ENCODE measurements around the gene NSD2.
"Not testable (repeated sequence)": the region's sequence is repeated elsewhere in the genome, so short reads cannot be mapped to it uniquely, and the experiment has no call there.

The NSD2 gene

DNA sequence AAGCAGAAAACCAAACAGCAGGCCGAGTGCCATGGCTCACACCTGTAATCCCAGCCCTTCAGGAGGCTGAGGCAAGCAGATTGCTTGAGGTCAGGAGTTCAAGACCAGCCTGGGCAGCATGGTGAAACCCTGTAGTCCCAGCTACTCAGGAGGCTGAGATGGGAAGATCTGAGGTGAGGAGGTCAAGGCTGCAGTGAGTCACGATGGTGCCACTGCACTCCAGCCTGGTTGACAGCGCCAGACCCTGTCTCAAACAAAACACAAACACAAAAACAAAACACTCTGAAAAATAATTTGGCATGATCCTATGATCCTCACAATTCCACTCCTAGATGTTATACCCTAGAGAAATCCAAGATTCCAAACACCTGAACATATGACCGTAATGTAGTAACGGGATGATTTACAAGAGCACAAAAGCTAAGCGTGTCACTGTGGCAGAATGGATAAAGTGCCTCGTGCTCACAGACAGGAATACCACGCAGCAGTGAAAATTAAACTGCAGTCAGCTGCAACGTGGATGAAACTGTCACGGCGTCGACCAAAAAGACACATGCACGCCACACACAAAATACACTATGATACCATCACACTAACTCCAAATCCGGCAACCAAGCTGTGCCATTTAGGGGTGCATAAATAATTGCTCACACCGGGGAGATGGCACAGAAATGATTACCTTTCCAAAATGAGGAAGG, 135.9 kb downstream of the NSD2 start:
- DNase-seq (ENCODE audit: low read depth) = no peak

DNA sequence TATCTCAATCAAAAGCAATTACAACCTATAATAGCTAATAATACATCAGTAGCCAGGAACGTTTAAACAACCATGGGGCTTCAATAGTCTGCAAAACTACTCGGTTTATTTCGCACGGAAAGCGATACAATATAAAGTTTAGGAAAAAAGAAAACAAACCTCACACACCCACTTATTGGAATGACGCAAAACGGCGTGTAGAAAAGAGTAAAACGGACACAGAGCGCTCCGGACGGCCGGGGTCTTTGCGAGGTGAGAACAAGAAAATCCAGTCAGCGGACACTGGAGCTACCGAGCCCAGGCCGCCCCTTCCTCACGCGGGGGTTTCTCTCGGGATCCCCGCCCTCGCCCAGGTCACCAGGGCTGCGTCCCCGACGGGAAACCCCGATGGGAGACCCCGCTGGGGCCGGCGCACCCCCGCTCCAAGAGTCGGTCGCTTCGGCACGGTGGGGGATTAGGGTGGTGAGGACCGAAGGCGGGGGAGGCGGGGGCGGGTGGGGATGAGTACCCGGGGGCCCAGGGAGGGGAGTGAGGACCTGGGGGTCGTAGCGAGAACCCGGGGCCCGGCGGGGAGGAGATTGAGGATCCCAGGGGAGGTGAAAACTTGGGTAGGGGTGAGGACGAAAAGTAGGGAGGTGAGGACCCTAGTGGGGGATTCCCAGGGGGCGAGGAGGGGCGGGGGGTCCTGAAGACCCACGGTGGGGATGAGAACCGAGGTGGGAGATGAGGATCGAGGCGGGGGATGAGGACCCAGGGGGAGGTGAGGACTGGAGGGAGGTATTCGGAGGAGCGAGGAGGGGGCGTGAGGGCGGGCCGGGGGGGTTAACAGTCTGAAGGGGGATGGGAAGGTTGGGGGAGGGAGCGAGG, 136.8 kb downstream of the NSD2 start:
- no peak for DNase-seq (ENCODE audit: low read depth)

DNA sequence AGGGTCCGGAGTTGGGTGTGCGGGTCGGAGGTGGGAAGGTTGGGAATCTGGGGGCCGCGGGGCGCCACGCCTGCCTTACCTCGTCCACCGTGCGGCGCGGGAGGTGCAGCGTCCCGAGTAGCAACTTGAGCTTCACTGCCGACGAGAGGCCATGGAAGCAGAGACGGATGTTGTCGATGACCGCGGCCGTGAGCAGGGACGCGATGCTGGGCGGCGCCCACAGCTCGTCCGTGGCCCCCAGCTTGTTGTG, 137.4 kb downstream of the NSD2 start:
- no peak for DNase-seq (ENCODE audit: low read depth)

DNA sequence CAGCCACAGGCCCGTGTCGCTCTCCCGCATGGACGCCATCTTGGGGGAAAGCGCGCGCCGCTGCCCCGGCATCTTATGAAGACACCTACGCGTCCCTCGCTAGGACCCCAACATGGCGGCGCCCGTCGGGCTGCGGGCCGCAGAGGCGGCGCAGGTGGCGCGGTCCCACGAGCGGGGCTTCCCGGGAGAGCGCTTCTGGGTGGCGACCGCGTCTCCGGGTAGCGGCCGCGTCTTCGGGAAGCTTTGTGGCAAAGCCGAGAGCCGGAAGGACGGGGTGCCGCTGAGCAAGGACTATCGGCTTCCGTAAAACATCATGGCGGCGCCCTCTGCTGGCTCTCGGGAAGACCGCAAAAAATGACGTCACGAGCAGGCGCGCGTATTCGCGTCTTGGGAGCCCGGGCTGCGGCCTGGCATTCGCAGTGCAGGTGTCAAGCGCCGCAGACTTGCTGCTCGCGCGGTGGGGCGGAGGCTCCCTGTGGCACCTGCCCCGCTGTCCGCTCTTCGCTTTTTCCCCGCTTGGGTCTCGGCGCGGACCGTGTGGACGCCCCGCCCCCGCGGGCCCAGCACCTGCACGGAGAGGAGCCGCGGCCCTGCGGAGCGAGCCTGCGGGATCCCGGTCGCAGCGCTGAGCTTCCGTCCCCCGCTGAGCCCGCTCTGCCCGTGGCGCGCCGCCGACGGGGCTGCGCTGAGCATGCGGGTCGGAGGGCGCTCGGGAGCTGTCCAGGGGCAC, 137.9 kb downstream of the NSD2 start, which contains the start of gene NELFA:
Gene NELFA, minus strand, starts transcription at position 54 of the 730 bp plus-strand sequence. Its CDS starts 15 bp downstream, at position 39.
- DNase-seq (ENCODE audit: low read depth) = peak; percentile 80

DNA sequence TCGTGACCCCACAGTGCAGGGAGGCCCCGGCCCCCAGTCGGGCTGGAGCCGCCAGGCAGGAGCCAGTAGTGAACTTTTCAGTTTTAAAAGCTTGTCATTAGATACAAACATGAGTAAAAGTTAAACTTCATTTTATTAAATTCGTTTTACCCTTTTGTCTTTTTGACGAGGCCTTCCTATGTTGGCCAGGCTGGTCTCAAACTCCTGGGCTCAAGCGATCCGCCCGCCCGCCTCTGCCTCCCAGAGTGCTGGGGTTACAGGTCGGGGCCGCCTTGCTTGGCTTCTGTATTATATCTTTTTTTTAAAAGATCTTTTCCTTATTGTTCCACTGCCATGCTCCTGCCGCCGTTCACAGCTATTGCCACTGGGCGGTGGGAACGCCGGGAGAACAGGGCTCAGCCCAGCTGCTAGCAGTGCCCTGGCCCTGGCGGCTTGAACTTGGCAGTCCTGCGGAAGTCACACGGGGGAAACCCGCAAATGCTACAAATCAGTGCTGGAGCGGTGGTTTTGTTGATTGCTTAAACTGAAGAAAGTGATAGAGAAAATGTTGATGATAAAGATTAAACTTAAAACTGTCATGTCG, 138.5 kb downstream of the NSD2 start:
- DNase-seq (ENCODE audit: low read depth) = peak; percentile 21

DNA sequence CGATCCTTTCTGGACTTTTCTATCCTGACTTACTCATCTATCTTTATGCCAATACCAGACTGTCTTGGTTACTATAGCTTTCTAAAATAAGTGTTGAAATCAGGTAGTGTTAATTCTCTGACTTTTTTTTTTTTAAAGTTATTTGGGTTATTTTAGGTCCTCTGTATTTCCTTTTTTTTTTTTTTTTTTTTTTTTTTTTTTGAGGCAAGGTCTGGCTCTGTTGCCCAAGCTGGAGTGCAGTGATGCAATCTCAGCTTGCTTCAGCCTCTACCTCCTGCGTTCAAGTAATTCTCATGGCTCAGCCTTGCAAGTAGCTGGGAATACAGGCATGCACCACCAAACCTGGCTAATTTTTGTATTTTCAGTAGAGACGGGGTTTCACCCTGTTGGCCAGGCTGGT, 140.4 kb downstream of the NSD2 start:
- no peak for DNase-seq (ENCODE audit: low read depth)

DNA sequence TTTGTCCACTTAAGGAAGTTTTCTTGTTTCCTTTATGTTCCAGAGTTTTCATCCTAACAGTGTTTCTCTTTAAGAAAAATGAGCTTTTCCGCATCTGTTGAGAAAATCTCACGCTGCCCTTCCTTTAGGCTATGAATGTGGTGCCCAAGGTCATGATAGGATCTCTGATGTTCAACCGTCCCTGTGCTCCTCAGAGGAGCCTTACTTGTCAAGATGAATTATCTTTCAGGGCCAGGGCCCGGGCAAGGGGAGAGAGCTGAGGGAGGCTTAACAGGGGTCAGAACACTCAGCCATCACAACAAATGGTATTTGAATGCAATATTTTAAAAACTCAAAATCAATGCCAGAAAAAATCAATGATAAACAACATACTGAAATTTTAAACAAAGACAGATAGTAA, 143.8 kb downstream of the NSD2 start:
- DNase-seq (ENCODE audit: low read depth) = no peak

DNA sequence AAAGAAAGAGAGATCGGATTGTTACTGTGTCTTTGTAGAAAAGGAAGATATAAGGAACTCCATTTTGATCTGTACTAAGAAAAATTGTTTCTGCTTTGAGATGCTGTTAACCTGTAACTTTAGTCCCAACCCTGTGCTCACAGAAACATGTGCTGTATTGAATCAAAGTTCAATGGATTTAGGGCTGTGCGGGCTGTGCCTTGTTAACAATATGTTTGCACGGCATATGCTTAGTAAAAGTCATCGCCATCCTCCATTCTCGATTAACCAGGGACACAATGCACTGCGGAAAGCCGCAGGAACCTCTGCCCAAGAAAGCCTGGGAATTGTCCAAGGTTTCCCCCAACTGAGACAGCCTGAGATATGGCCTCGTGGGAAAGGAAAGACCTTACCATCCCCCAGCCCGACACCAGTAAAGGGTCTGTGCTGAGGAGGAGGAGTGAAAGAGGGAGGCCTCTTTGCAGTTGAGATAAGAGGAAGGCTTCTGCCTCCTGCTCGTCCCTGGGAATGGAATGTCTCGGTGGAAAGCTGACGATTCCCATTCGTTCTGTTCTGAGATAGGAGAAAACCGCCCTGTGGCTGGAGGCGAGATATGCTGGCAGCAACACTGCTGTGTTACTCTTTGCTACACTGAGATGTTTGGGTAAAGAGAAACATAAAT, 150.3 kb downstream of the NSD2 start:
- DNase-seq (ENCODE audit: low read depth) = not testable (repeated sequence)

DNA sequence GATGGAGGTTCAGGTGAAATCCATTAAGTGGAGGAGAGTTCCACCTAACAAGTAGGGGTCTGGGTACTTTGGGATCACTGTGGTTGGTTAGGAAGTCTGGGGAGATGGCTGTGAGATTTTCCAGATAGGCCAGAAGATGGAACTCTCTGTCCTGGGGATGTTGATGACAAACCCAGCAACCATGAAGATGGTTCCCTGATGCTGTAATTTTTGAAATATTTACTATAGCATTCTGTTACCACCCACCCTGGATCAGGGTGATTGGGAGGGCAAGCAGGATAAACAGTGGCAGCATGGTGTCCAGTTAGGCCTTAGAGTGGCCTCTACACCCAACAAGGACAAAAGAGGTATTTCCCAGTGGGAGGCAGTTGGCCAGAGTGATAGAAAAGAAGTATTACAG, 153.5 kb downstream of the NSD2 start:
- DNase-seq (ENCODE audit: low read depth) = no peak

DNA sequence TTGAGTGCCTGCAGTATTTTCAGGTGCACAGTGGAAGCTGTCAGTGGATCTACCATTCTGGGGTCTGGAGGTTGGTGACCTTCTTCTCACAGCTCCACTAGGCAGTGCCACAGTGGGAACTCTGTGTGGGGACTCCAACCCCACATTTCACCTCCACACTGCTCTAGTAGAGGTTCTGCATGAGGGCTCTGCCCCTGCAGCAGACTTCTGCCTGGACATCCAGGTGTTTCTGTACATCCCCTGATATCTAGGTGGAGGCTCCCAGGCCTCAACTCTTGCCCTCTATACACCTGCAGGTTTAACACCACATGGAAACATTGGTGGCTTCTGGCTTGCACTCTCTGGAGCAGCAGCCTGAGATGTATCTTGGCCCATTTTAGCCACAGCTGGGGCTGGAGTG, 154.6 kb downstream of the NSD2 start:
- no peak for DNase-seq (ENCODE audit: low read depth)

DNA sequence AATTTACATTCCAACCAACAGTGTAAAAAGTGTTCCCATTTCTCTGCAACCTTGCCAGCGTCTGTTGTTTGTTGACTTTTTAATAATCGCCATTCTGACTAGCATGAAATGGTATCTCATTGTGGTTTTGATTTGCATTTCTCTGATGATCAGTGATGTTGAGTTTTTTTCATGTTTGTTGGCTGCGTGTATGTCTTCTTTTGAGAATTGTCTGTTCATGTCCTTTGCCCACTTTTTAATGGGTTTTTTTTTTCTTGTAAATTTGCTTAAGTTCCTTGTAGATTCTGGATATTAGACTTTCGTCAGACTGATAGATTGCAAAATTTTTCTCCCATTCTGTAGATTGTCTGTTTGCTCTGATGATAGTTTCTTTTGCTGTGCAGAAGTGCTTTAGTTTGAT, 155.9 kb downstream of the NSD2 start:
- DNase-seq (ENCODE audit: low read depth) = not testable (repeated sequence)

DNA sequence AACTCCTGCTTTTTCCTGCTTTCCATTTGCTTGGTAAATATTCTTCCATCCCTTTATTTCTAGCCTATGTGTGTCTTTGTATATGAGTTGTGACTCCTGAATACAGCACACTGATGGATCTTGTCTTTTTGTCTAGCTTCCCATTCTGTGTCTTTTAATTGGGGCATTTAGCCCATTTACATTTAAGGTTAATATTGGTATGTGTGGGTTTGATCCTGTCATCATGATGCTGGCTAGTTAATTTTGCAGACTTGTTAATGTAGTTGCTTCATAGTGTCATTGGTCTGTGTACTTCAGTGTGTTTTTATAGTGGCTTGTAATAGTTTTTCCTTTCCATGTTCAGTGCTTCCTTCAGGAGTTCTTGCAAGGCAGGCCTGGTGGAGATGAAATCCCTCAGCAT, 160.0 kb downstream of the NSD2 start:
- DNase-seq (ENCODE audit: low read depth) = not testable (repeated sequence)

Measured in fibroblast of the conjunctiva (primary cell).